ENCODE data around the gene CPNE1. TPM values are rescaled to one million over a fixed set of nuclear protein-coding genes. Genes with fewer than 3 reads are reported as not detected.

CPNE1 gene
- total and polyA plus RNA-seq, 2 of the 8 experiments (the other 6 are each of a cell fraction or from before 2014, with no cell fraction given): 294 to 346 TPM

DNA sequence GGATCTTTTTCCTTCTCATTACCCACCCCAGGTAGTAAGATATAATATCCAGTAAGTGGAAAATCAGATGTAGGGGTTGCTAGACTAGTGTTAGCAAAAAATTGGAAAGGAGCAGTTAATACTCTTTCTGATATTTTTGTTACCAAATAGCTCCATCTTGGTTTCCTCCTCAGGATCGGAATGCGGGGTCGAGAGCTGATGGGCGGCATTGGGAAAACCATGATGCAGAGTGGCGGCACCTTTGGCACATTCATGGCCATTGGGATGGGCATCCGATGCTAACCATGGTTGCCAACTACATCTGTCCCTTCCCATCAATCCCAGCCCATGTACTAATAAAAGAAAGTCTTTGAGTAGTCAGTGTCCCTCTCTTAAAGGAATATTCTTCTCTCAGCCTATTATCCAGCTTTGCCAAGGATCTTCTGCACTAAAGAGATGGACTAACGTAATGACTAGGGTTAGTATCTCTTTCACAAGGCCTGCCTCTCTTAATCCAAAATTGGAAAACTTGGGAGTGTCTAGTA lies 36.0 kb upstream of the CPNE1 start:
- 90% methylated on average over 7 of the region's 7 CpGs; no CpG with 5 or more reads in 1 of the 2 experiments for WGBS, 2 experiments (ENCODE audit: extremely low coverage in 1 of 2, insufficient coverage in 1 of 2, insufficient read length in 1 of 2, insufficient replicate concordance in 2 of 2, low coverage in 1 of 2, low lambda C conversion rate in 2 of 2, missing lambda C conversion rate in 1 of 2)
- Histone ChIP-seq H3K79me1 (ENCODE audit: low read depth, low read length) (no peaks in the 10 kb centered on the region), H2BK120ac (replicated peaks; ENCODE audit: low read depth, low read length) (no peak overlapping the region), H3K9me3 (ENCODE audit: insufficient read depth in 2 of 2, low read depth in 1 of 2, low read length in 1 of 2) (no peaks in the 10 kb centered on the region), H2BK5ac (ENCODE audit: low read depth, low read length) (no peak overlapping the region), H3K23ac (ENCODE audit: insufficient read length) (no peak overlapping the region), H3K56ac (replicated peaks; ENCODE audit: insufficient read length, low read depth, low read length) (no peak overlapping the region), H3K4me2 (ENCODE audit: insufficient read depth in 1 of 2, low read depth in 2 of 2, low read length in 2 of 2) (peak overlapping the region in 1 of 2 experiments; percentile 75; a peak in 1 of 4 replicates), H3K79me2 (ENCODE audit: control insufficient read depth in 1 of 2, insufficient read depth in 2 of 2, low read length in 2 of 2) (peaks cover 0 to 8% of the 10 kb centered on the region in 2 experiments; a peak in 2 of 4 replicates), H3K4me3 (ENCODE audit: extremely low read depth in 1 of 4, insufficient read depth in 2 of 4, low read depth in 3 of 4, low read length in 4 of 4) (peak overlapping the region in 1 of 4 experiments; percentile 84; a peak in 2 of 8 replicates), H2AFZ (ENCODE audit: low read length) (no peak overlapping the region), H2BK20ac (ENCODE audit: low read length) (no peak overlapping the region), H3K36me3 (ENCODE audit: control insufficient read depth in 2 of 4, insufficient read depth in 4 of 4, low read length in 3 of 4) (peaks cover 7 to 38% (median 20%) of the 10 kb centered on the region in 4 experiments), H4K5ac (ENCODE audit: insufficient read length, low read depth, low read length) (no peak overlapping the region), H4K8ac (ENCODE audit: extremely low read depth, insufficient read depth, low read length) (no peak overlapping the region), H3K18ac (ENCODE audit: extremely low read depth, low read length) (no peak overlapping the region), H3K4ac (replicated peaks; ENCODE audit: insufficient read length, low read depth, low read length) (no peak overlapping the region), H3K14ac (ENCODE audit: insufficient read length) (no peak overlapping the region), H2AK5ac (ENCODE audit: low read depth, low read length) (no peak overlapping the region), H3K23me2 (ENCODE audit: low read depth, low read length) (peaks cover 13% of the 10 kb centered on the region), H3K27me3 (replicated peaks in 1 of 4; ENCODE audit: control insufficient read depth in 3 of 4, extremely low read depth in 1 of 4, insufficient read depth in 3 of 4, low read length in 3 of 4) (no peaks in the 10 kb centered on the region), H4K91ac (replicated peaks; ENCODE audit: insufficient read length, low read length) (no peak overlapping the region), H3K27ac (ENCODE audit: low read depth, low read length) (no peak overlapping the region), H2BK12ac (ENCODE audit: low read depth, low read length) (no peak overlapping the region), H4K20me1 (replicated peaks in 1 of 2; ENCODE audit: control insufficient read depth in 1 of 2, insufficient read depth in 2 of 2, low read length in 2 of 2) (peaks cover 0 to 8% of the 10 kb centered on the region in 2 experiments), H3K9ac (replicated peaks in 1 of 4; ENCODE audit: extremely low read depth in 1 of 4, low read depth in 3 of 4, low read length in 3 of 4) (no peak overlapping the region), H3K4me1 (replicated peaks in 1 of 4; ENCODE audit: control insufficient read depth in 3 of 4, insufficient read depth in 4 of 4, low read length in 3 of 4) (peaks cover 0 to 2% (median under 1%) of the 10 kb centered on the region in 4 experiments; a peak in 3 of 7 replicates), H2BK15ac (ENCODE audit: low read length) (no peak overlapping the region)
- CTCF ChIA-PET (ENCODE audit: partially characterized antibody): interaction anchor here (1.0 to 2.4 kb wide), 7 partner anchors 9 to 99 kb away, joined by 3 to 8 read pairs (median 4); partner anchors contain the start of gene RBM39
- no peak for DNase-seq (ENCODE audit: low read depth in 1 of 2, low spot score in 2 of 2)
- no peak for FAIRE-seq
- POLR2A ChIA-PET (ENCODE audit: partially characterized antibody): interaction anchor here (0.9 to 40.1 kb wide), 12 partner anchors 30 to 254 kb away, joined by 3 to 2341 read pairs (median 3); partner anchors contain the start of genes CPNE1, ERGIC3, RBM12 and RBM39
- no peak for TF ChIP-seq RFX5 (IDR thresholded peaks at IDR 0.05; ENCODE audit: borderline replicate concordance, low read depth, low read length)
